ENCODE data around the gene DOK6. TPM values are rescaled to one million over a fixed set of nuclear protein-coding genes. Genes with fewer than 3 reads are reported as not detected.
A peak's percentile ranks its signal among the peaks of the same experiment; 100 is the strongest.

DOK6 gene
- total and polyA plus RNA-seq, 2 of the 13 experiments (the other 11 are each of a cell fraction or from before 2014, with no cell fraction given), result 17.0 to 17.2 TPM

GRCh38 chr18:69411199-69411598 lies 10.5 kb downstream of the DOK6 start:
- in situ Hi-C loops (cut with HindIII; ENCODE audit: extremely low pct_ligation_motif_present, low pct_unique_long_range_greater_than_20kb), result no loop called here
- DNase-seq (ENCODE audit: low spot score), result no peak
- H4K20me1 ChIP-seq (ENCODE audit: insufficient read depth, low read length), result no peaks in the 10 kb centered on the region
- no peaks in the 10 kb centered on the region for H3K9me3 ChIP-seq (ENCODE audit: low read length)
- CTCF ChIA-PET (ENCODE audit: low intra/inter-chr PET ratio, low total read pairs), result no interaction called here
- H3K79me2 ChIP-seq (ENCODE audit: insufficient read depth, low read length), result peaks cover 10% of the 10 kb centered on the region
- H3K4me3 ChIP-seq (replicated peaks in 1 of 3; ENCODE audit: insufficient read depth in 1 of 3, low read depth in 2 of 3, low read length in 3 of 3), result no peak overlapping the region
- no peaks in the 10 kb centered on the region for H3K36me3 ChIP-seq (replicated peaks in 1 of 2; ENCODE audit: control insufficient read depth in 1 of 2, insufficient read depth in 2 of 2, low read length in 2 of 2)
- no TSS peak for BruUV-seq (replicated peaks)
- H3K27ac ChIP-seq (ENCODE audit: extremely low read length, insufficient read depth, low read length), result no peak overlapping the region
- no peak overlapping the region for H3K4me2 ChIP-seq (ENCODE audit: low read depth, low read length)
- no peak overlapping the region for H2AFZ ChIP-seq (ENCODE audit: low read length)
- peak; percentile 61 for TF ChIP-seq LCORL (IDR thresholded peaks at IDR 0.05)
- TF ChIP-seq LCORL (CRISPR knock-in tag; IDR thresholded peaks at IDR 0.05), result no peak
- TF ChIP-seq IKZF4 (CRISPR knock-in tag; IDR thresholded peaks at IDR 0.05; ENCODE audit: borderline replicate concordance, low read depth, not compliant biosample characterization), result no peak
- ATAC-seq, result no peak
- intact Hi-C loops (cut with micrococcal nuclease; ENCODE audit: unreplicated experiment), result no loop called here
- H3K27me3 ChIP-seq (ENCODE audit: control insufficient read depth in 1 of 2, insufficient read depth in 2 of 2, low read length in 2 of 2), result no peaks in the 10 kb centered on the region
- H3K9ac ChIP-seq (ENCODE audit: insufficient read depth, low read depth, low read length), result no peak overlapping the region
- no peaks in the 10 kb centered on the region for H3K4me1 ChIP-seq (ENCODE audit: insufficient read depth, low read length)
- POLR2A ChIA-PET, result no interaction called here
- FAIRE-seq, result no peak

- H3K4me2 ChIP-seq (ENCODE audit: low read depth, low read length), result no peak overlapping the region
- no peaks in the 10 kb centered on the region for H4K20me1 ChIP-seq (ENCODE audit: insufficient read depth, low read length)
- no peak overlapping the region for H2AFZ ChIP-seq (ENCODE audit: low read length)
- no peak for TF ChIP-seq ZNF761 (CRISPR knock-in tag; conservative IDR thresholded peaks at IDR 0.05)
- no peak for TF ChIP-seq ZNF501 (CRISPR knock-in tag; IDR thresholded peaks at IDR 0.05)
- TF ChIP-seq, protein P1, sequence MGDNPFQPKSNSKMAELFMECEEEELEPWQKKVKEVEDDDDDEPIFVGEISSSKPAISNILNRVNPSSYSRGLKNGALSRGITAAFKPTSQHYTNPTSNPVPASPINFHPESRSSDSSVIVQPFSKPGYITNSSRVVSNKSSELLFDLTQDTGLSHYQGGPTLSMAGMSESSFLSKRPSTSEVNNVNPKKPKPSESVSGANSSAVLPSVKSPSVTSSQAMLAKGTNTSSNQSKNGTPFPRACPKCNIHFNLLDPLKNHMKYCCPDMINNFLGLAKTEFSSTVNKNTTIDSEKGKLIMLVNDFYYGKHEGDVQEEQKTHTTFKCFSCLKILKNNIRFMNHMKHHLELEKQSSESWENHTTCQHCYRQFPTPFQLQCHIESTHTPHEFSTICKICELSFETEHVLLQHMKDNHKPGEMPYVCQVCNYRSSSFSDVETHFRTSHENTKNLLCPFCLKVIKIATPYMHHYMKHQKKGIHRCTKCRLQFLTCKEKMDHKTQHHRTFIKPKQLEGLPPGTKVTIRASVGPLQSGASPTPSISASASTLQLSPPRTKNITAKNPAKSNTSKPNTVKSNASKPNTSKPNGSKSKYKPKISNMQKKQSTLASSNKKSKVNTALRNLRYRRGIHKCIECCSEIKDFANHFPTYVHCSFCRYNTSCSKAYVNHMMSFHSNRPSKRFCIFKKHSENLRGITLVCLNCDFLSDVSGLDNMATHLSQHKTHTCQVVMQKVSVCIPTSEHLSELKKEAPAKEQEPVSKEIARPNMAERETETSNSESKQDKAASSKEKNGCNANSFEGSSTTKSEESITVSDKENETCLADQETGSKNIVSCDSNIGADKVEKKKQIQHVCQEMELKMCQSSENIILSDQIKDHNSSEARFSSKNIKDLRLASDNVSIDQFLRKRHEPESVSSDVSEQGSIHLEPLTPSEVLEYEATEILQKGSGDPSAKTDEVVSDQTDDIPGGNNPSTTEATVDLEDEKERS (CRISPR knock-in tag; IDR thresholded peaks at IDR 0.05), result no peak
- peak; percentile 80 for TF ChIP-seq CEBPB (IDR thresholded peaks at IDR 0.05; ENCODE audit: borderline replicate concordance, low read depth, low read length)
- TF ChIP-seq, protein P2, sequence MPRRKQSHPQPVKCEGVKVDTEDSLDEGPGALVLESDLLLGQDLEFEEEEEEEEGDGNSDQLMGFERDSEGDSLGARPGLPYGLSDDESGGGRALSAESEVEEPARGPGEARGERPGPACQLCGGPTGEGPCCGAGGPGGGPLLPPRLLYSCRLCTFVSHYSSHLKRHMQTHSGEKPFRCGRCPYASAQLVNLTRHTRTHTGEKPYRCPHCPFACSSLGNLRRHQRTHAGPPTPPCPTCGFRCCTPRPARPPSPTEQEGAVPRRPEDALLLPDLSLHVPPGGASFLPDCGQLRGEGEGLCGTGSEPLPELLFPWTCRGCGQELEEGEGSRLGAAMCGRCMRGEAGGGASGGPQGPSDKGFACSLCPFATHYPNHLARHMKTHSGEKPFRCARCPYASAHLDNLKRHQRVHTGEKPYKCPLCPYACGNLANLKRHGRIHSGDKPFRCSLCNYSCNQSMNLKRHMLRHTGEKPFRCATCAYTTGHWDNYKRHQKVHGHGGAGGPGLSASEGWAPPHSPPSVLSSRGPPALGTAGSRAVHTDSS (CRISPR knock-in tag; conservative IDR thresholded peaks at IDR 0.05), result no peak
- TF ChIP-seq CEBPG (CRISPR knock-in tag; IDR thresholded peaks at IDR 0.05), result 0 out of 2 replicates have a peak, but pooled peaks have one; percentile 43
- TF ChIP-seq ZFP36L2 (CRISPR knock-in tag; IDR thresholded peaks at IDR 0.05), result no peak
- no peak for TF ChIP-seq GPBP1L1 (CRISPR knock-in tag; IDR thresholded peaks at IDR 0.05)
- no peak for DNase-seq (ENCODE audit: low spot score)
- FAIRE-seq, result no peak
- H3K9ac ChIP-seq (ENCODE audit: insufficient read depth, low read depth, low read length), result no peak overlapping the region
- no peak overlapping the region for H3K27ac ChIP-seq (ENCODE audit: extremely low read length, insufficient read depth, low read length)
- intact Hi-C loops (cut with micrococcal nuclease; ENCODE audit: unreplicated experiment), result no loop called here
- H3K4me3 ChIP-seq (replicated peaks in 1 of 3; ENCODE audit: insufficient read depth in 1 of 3, low read depth in 2 of 3, low read length in 3 of 3), result no peak overlapping the region
- ATAC-seq, result no peak
- peaks cover 18% of the 10 kb centered on the region for H3K79me2 ChIP-seq (ENCODE audit: insufficient read depth, low read length)
- no TSS peak for BruUV-seq (replicated peaks)
- no peaks in the 10 kb centered on the region for H3K9me3 ChIP-seq (ENCODE audit: low read length)
- WGBS (ENCODE audit: low lambda C conversion rate), result 68% methylated on average over 1 of the region's 1 CpG
- no peaks in the 10 kb centered on the region for H3K36me3 ChIP-seq (replicated peaks in 1 of 2; ENCODE audit: control insufficient read depth in 1 of 2, insufficient read depth in 2 of 2, low read length in 2 of 2)
- in situ Hi-C loops (cut with HindIII; ENCODE audit: extremely low pct_ligation_motif_present, low pct_unique_long_range_greater_than_20kb), result no loop called here
- no peaks in the 10 kb centered on the region for H3K4me1 ChIP-seq (ENCODE audit: insufficient read depth, low read length)
- ChIA-PET CTCF (ENCODE audit: low intra/inter-chr PET ratio, low total read pairs) (no interaction called here), POLR2A (no interaction called here)
- H3K27me3 ChIP-seq (ENCODE audit: control insufficient read depth in 1 of 2, insufficient read depth in 2 of 2, low read length in 2 of 2), result no peaks in the 10 kb centered on the region
These were observed 13.5 kb downstream of the DOK6 start for GRCh38 chr18:69414184-69414583.
